Prostate gland (tissue), 2 donors: ENCODE measurements around the gene APOC1. TPM values are rescaled to one million over a fixed set of nuclear protein-coding genes. Genes with fewer than 3 reads are reported as not detected.

Source experiments
- total RNA-seq, 2 donors: library from RNA; depleted of rRNA; stranded (reverse); fragments of >200 nt; gene quantifications; one replicate each; pipeline ENCODE4 v1.1.0, GENCODE V29; 2016

The APOC1 gene
- total RNA-seq, 2 donors from 2014 or later: 7.3 to 80.1 TPM

Other genes with a start within 250 kb of the APOC1 start
- 1 to 10 TPM; 3.6 to 8.1 TPM for gene CEACAM19, start 243.1 kb upstream of the APOC1 start, total RNA-seq
- not detected for gene CEACAM16, start 215.5 kb upstream of the APOC1 start, total RNA-seq
- 10 to 100 TPM; 22.6 to 44.0 TPM for gene BCL3, start 165.9 kb upstream of the APOC1 start, total RNA-seq
- 10 to 100 TPM; 30.1 to 33.6 TPM for gene CBLC, start 136.7 kb upstream of the APOC1 start, total RNA-seq
- gene BCAM, start 105.5 kb upstream of the APOC1 start, total RNA-seq: 100 to 1,000 TPM; 258 to 501 TPM
- 100 to 1,000 TPM; 223 to 279 TPM for gene NECTIN2, start 68.3 kb upstream of the APOC1 start, total RNA-seq
- 10 to 100 TPM; 44.9 to 81.3 TPM for gene TOMM40, start 23.4 kb upstream of the APOC1 start, total RNA-seq
- gene APOE, start 8.8 kb upstream of the APOC1 start, total RNA-seq: 100 to 1,000 TPM; 206 to 503 TPM
- gene APOC4, start 27.6 kb downstream of the APOC1 start, total RNA-seq: not detected
- not detected for gene APOC2, start 31.4 kb downstream of the APOC1 start, total RNA-seq
- 100 to 1,000 TPM; 102 to 185 TPM for gene CLPTM1, start 40.8 kb downstream of the APOC1 start, total RNA-seq
- gene RELB, start 86.9 kb downstream of the APOC1 start, total RNA-seq: 10 to 100 TPM; 11.0 to 13.0 TPM
- gene CLASRP, start 124.4 kb downstream of the APOC1 start, total RNA-seq: 100 to 1,000 TPM in 1 of 2 donors, 10 to 100 TPM in 1; 97.8 to 162 TPM
- 1 to 10 TPM in 1 of 2 donors, under 1 TPM in 1; 0.87 to 2.9 TPM for gene ZNF296, start 161.9 kb downstream of the APOC1 start, total RNA-seq
- gene GEMIN7, start 164.7 kb downstream of the APOC1 start, total RNA-seq: 10 to 100 TPM; 13.9 to 41.0 TPM
- 10 to 100 TPM; 50.1 to 90.3 TPM for gene PPP1R37, start 178.6 kb downstream of the APOC1 start, total RNA-seq
- gene NKPD1, start 246.4 kb downstream of the APOC1 start, total RNA-seq: 1 to 10 TPM; 3.6 to 4.1 TPM